ENCODE results near the gene RIPK4. TPM values are rescaled to one million over a fixed set of nuclear protein-coding genes. Genes with fewer than 3 reads are reported as not detected.
A peak's percentile ranks its signal among the peaks of the same experiment; 100 is the strongest.

The RIPK4 gene
- total and polyA plus RNA-seq, 3 experiments from 2014 or later, result 0.18 TPM; not detected in 2

DNA sequence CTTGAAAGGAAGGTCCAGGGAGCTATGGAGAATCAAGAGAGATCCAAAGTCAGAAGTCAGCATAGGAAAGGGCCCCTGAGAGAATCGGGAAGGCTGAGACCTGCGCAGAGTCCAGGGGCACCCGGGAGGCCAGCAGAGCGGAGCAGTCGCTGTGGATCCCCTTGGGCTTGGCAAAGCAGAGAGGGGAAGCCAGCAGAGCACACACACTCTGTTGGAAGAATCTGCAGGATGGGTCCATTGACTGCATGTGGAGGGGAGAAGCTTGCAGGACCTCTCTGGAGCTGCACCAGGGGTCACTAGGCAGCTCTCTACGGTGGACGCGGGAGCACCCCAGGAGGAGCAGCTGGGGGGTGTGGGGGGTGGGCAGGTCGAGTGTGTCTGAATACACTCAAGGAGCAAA is 6.4 kb downstream of the RIPK4 start:
- H3K4me1 ChIP-seq (ENCODE audit: insufficient read depth, low read length), result no peaks in the 10 kb centered on the region
- no peaks in the 10 kb centered on the region for H3K36me3 Mint-ChIP-seq
- H3K27me3 Mint-ChIP-seq, result peaks cover 37 to 57% of the 10 kb centered on the region in 2 donors
- peaks cover 0 to 2% (median 0%) of the 10 kb centered on the region in 5 donors for H3K9me3 Mint-ChIP-seq
- no peaks in the 10 kb centered on the region for H3K36me3 ChIP-seq (ENCODE audit: insufficient read depth, low read length)
- no peak for DNase-seq
- ChIA-PET CTCF (no interaction called here), POLR2A (no interaction called here)
- no peaks in the 10 kb centered on the region for H3K9me3 ChIP-seq (ENCODE audit: low read length)
- no peak overlapping the region for H3K27ac Mint-ChIP-seq
- peaks cover 12% of the 10 kb centered on the region for H3K27me3 ChIP-seq (ENCODE audit: insufficient read depth, low read length, poor library complexity, severe bottlenecking)
- peaks cover 0 to 7% (median 4%) of the 10 kb centered on the region in 3 donors for H3K4me1 Mint-ChIP-seq
- no peak overlapping the region for H3K4me3 Mint-ChIP-seq
- H3K27ac ChIP-seq (ENCODE audit: low read depth, low read length), result no peak overlapping the region
- no peak overlapping the region for H3K4me3 ChIP-seq (ENCODE audit: low read length)

DNA sequence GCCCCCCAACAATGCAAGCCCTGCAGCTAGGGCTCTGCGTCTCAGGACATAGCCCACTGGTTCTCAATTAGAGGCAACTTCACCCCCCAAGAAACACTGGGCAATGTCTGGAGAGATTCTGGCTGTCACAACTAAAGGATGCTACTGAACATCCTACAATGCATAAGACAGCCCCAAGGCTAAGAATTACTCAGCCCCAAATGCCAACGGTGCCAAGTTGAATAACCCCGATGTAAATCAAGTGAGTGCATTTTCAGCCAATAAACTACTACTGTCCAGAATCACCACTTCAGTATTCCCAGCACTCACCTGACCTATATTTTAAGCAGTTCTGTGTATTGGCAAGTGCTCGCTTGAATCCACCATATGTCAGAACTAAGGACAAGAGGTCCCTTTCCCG is 6.9 kb downstream of the RIPK4 start:
- ChIA-PET POLR2A (no interaction called here), CTCF (no interaction called here)
- peaks cover 0 to 7% (median 4%) of the 10 kb centered on the region in 3 donors for H3K4me1 Mint-ChIP-seq
- H3K4me3 ChIP-seq (ENCODE audit: low read length), result no peak overlapping the region
- H3K4me3 Mint-ChIP-seq, result no peak overlapping the region
- no peak overlapping the region for H3K27ac ChIP-seq (ENCODE audit: low read depth, low read length)
- peaks cover 7% of the 10 kb centered on the region for H3K27me3 ChIP-seq (ENCODE audit: insufficient read depth, low read length, poor library complexity, severe bottlenecking)
- H3K9me3 ChIP-seq (ENCODE audit: low read length), result no peaks in the 10 kb centered on the region
- no peak for DNase-seq
- no peaks in the 10 kb centered on the region for H3K9me3 Mint-ChIP-seq
- peak overlapping the region in 1 of 8 donors; percentile 68 for H3K27ac Mint-ChIP-seq
- no peaks in the 10 kb centered on the region for H3K36me3 Mint-ChIP-seq
- peaks cover 35 to 52% of the 10 kb centered on the region in 2 donors for H3K27me3 Mint-ChIP-seq
- no peaks in the 10 kb centered on the region for H3K36me3 ChIP-seq (ENCODE audit: insufficient read depth, low read length)
- H3K4me1 ChIP-seq (ENCODE audit: insufficient read depth, low read length), result no peaks in the 10 kb centered on the region

- H3K27me3 ChIP-seq (ENCODE audit: insufficient read depth, low read length, poor library complexity, severe bottlenecking), result peaks cover 6% of the 10 kb centered on the region
- no peaks in the 10 kb centered on the region for H3K36me3 ChIP-seq (ENCODE audit: insufficient read depth, low read length)
- POLR2A ChIA-PET, result interaction anchor here (0.6 kb wide), 1 partner anchor 250 kb away, joined by 3 read pairs; no protein-coding TSS in a partner anchor
- no peak for DNase-seq
- H3K4me3 ChIP-seq (ENCODE audit: low read length), result no peak overlapping the region
- no peaks in the 10 kb centered on the region for H3K4me1 ChIP-seq (ENCODE audit: insufficient read depth, low read length)
- Mint-ChIP-seq H3K4me3 (no peak overlapping the region), H3K4me1 (peaks cover 0 to 7% (median 4%) of the 10 kb centered on the region in 3 donors), H3K36me3 (no peaks in the 10 kb centered on the region), H3K9me3 (no peaks in the 10 kb centered on the region), H3K27me3 (peaks cover 33 to 46% of the 10 kb centered on the region in 2 donors), H3K27ac (peak overlapping the region in 1 of 8 donors; percentile 68)
- CTCF ChIA-PET, result no interaction called here
- no peaks in the 10 kb centered on the region for H3K9me3 ChIP-seq (ENCODE audit: low read length)
- no peak overlapping the region for H3K27ac ChIP-seq (ENCODE audit: low read depth, low read length)
Observed at GRCh38 chr21:41759214-41759840, 7.5 kb downstream of the RIPK4 start.

DNA sequence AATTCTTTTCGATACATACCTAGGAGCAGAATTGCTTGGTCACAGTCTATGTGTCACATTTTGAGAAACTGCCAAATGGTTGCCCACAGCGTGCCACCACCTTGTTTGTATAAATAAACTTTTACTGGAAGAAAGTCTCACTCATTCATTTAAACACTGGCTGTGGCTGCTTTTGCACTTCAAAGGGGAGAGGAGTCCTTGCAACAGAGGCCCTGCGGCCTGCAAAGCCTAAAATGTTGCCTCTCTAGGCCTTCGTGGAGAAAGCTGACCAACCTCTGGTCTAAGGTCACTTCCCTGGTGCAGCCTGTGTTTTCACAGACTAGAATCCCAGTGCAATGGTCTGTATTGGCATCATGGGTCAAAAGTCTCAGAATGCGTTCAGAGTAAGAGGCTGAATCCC is 8.3 kb downstream of the RIPK4 start:
- POLR2A ChIA-PET, result no interaction called here
- H3K4me3 Mint-ChIP-seq, result no peak overlapping the region
- H3K27ac ChIP-seq (ENCODE audit: low read depth, low read length), result no peak overlapping the region
- H3K9me3 Mint-ChIP-seq, result no peaks in the 10 kb centered on the region
- H3K36me3 Mint-ChIP-seq, result no peaks in the 10 kb centered on the region
- no peaks in the 10 kb centered on the region for H3K36me3 ChIP-seq (ENCODE audit: insufficient read depth, low read length)
- H3K4me1 Mint-ChIP-seq, result peaks cover 0 to 7% (median 4%) of the 10 kb centered on the region in 3 donors
- H3K27me3 Mint-ChIP-seq, result peaks cover 31 to 43% of the 10 kb centered on the region in 2 donors
- CTCF ChIA-PET, result no interaction called here
- DNase-seq, result no peak
- no peaks in the 10 kb centered on the region for H3K9me3 ChIP-seq (ENCODE audit: low read length)
- H3K27me3 ChIP-seq (ENCODE audit: insufficient read depth, low read length, poor library complexity, severe bottlenecking), result peaks cover 6% of the 10 kb centered on the region
- H3K27ac Mint-ChIP-seq, result no peak overlapping the region
- no peaks in the 10 kb centered on the region for H3K4me1 ChIP-seq (ENCODE audit: insufficient read depth, low read length)
- H3K4me3 ChIP-seq (ENCODE audit: low read length), result no peak overlapping the region

DNA sequence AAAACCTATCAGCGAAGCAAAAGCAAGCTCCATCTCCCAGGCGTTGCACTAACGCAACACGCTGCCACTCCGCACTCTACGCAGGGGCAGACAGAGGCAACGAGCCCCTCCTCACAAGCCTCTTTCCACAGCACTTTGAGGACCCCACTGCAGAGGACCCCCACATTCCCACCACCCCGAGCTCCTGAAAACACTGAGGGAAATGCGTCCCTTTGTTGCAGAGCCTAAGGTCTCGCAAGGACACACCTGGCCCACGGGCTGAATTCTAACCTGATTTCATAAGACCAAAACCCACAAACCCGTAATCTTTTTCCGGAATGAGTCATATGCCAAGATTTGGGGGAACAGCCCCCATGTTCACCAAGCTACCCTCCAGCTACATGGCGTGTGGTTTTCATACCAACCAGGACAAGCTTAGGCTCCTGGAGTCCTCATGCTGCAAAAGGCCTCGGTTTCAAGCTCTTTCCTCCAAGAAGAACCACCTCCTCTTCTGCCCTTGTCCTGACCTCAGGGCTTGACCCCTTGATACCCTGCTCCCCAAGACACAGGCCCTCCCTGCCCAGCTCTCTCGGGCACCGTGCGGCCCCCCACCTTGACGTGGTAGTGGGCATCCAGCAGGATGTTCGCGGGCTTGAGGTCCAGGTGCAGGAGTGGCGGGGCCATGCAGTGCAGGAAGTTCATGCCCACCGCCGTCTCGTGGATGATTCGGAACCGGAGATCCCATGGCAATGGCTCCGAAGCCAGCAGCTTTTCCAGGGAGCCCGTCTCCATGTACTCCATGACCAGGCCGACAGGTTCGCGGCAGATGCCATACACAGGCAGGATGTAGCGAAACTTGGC is 10.7 kb downstream of the RIPK4 start:
- POLR2A ChIA-PET, result no interaction called here
- H3K27ac Mint-ChIP-seq, result no peak overlapping the region
- H3K27me3 Mint-ChIP-seq, result peaks cover 18 to 19% of the 10 kb centered on the region in 2 donors

DNA sequence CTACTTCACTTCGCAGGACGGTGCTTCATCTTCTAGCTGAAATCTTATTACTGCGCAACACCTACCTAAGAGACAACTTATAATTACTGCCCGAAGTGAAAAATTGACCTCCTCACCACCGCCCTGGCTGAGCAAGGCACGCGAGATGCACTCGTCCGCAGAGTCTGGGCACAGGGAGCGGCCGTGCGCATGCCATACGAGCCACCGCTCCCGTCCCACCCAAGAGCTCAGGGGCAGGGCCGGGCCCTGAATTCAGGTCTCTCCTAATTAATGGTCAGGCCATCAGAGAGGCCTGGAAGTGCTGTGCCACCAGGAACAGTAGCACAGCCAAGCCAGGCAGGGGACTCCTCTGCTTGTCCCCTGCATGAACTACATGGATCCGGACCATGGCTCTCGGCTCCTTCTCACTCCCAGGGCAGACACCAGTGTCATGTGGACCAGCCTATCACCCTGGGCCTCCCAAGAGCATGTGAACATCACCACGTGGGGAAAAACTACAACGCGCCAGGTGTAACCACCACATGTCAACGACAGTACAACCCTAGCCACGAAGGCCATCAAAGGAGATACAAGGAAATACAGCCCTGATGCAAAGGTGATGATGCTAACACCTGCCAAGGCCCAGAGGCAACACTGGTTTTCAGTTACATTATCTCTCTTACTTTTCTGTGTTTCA is 11.5 kb downstream of the RIPK4 start:
- Histone ChIP-seq H3K36me3 (ENCODE audit: insufficient read depth, low read length) (no peaks in the 10 kb centered on the region), H3K27me3 (ENCODE audit: insufficient read depth, low read length, poor library complexity, severe bottlenecking) (no peaks in the 10 kb centered on the region), H3K27ac (ENCODE audit: low read depth, low read length) (no peak overlapping the region), H3K4me3 (ENCODE audit: low read length) (no peak overlapping the region), H3K9me3 (ENCODE audit: low read length) (no peaks in the 10 kb centered on the region), H3K4me1 (ENCODE audit: insufficient read depth, low read length) (no peaks in the 10 kb centered on the region)
- Mint-ChIP-seq H3K4me1 (no peaks in the 10 kb centered on the region), H3K4me3 (no peak overlapping the region), H3K9me3 (no peaks in the 10 kb centered on the region), H3K27me3 (peaks cover 11 to 13% of the 10 kb centered on the region in 2 donors), H3K36me3 (no peaks in the 10 kb centered on the region), H3K27ac (no peak overlapping the region)
- ChIA-PET CTCF (no interaction called here), POLR2A (no interaction called here)
- DNase-seq, result no peak

More for the DNA sequence above, 10.7 kb downstream of the RIPK4 start:
- H3K4me1 ChIP-seq (ENCODE audit: insufficient read depth, low read length), result no peaks in the 10 kb centered on the region
- Mint-ChIP-seq H3K9me3 (no peaks in the 10 kb centered on the region), H3K4me3 (no peak overlapping the region), H3K4me1 (peaks cover 0 to 4% (median 0%) of the 10 kb centered on the region in 3 donors), H3K36me3 (no peaks in the 10 kb centered on the region)
- peak in 1 of 5 donors; percentile 13 for DNase-seq
- H3K9me3 ChIP-seq (ENCODE audit: low read length), result no peaks in the 10 kb centered on the region
- CTCF ChIA-PET, result no interaction called here
- no peaks in the 10 kb centered on the region for H3K36me3 ChIP-seq (ENCODE audit: insufficient read depth, low read length)
- no peak overlapping the region for H3K4me3 ChIP-seq (ENCODE audit: low read length)
- no peak overlapping the region for H3K27ac ChIP-seq (ENCODE audit: low read depth, low read length)
- H3K27me3 ChIP-seq (ENCODE audit: insufficient read depth, low read length, poor library complexity, severe bottlenecking), result no peaks in the 10 kb centered on the region

- no peak for DNase-seq
- Mint-ChIP-seq H3K36me3 (no peaks in the 10 kb centered on the region), H3K27ac (no peak overlapping the region), H3K4me3 (no peak overlapping the region), H3K27me3 (peaks cover 2 to 5% of the 10 kb centered on the region in 2 donors), H3K9me3 (no peaks in the 10 kb centered on the region), H3K4me1 (no peaks in the 10 kb centered on the region)
- no peak overlapping the region for H3K27ac ChIP-seq (ENCODE audit: low read depth, low read length)
- H3K36me3 ChIP-seq (ENCODE audit: insufficient read depth, low read length), result no peaks in the 10 kb centered on the region
- no peaks in the 10 kb centered on the region for H3K4me1 ChIP-seq (ENCODE audit: insufficient read depth, low read length)
- ChIA-PET CTCF (no interaction called here), POLR2A (no interaction called here)
- H3K4me3 ChIP-seq (ENCODE audit: low read length), result no peak overlapping the region
- no peaks in the 10 kb centered on the region for H3K27me3 ChIP-seq (ENCODE audit: insufficient read depth, low read length, poor library complexity, severe bottlenecking)
- no peaks in the 10 kb centered on the region for H3K9me3 ChIP-seq (ENCODE audit: low read length)
Observed at GRCh38 chr21:41754479-41754891, 12.4 kb downstream of the RIPK4 start.

All from CD8-positive, alpha-beta memory T cell (primary cell).